Panc1 (cell line): ENCODE measurements around the gene ZNF775.

Experiments used
- CTCF ChIP-seq: fragments of 450-650 bp; IDR thresholded peaks from 2 replicates; pipeline ENCODE4 v1.5.1; 2017; ENCODE audit warnings: mild to moderate bottlenecking
- POLR2AphosphoS5 ChIP-seq: IDR thresholded peaks from 2 replicates; pipeline ENCODE4 v1.6.1; 2012; ENCODE audit warnings: mild to moderate bottlenecking, low read depth, low read length, moderate library complexity

- TF ChIP-seq CTCF (no peak), POLR2AphosphoS5 (no peak)
These were observed 6.2 kb downstream of the ZNF775 start for GRCh38 chr7:150385302-150385723.
